Activated CD4-positive, alpha-beta memory T cell treated with anti-CD3 and anti-CD28 coated beads, Interleukin-2, amount 10 ng/mL, durations not matched to agents 7 days and 5 days (primary cell): ENCODE data around the gene ING4. TPM values are rescaled to one million over a fixed set of nuclear protein-coding genes. Genes with fewer than 3 reads are reported as not detected.
A peak's percentile ranks its signal among the peaks of the same experiment; 100 is the strongest.

Experiments used
- CTCF ChIA-PET: fragments of 350-600 bp; sonication (Branson Sonifier 250); formaldehyde crosslinking; loops from one replicate; lab custom pipeline; 2021; ENCODE audit warnings: antibody characterized with exemption, inconsistent platforms; lab: Charles Lee
- POLR2A ChIA-PET: fragments of 350-600 bp; sonication (Branson Sonifier 250); formaldehyde crosslinking; loops from one replicate; lab custom pipeline; 2021; ENCODE audit warnings: antibody characterized with exemption; lab: Charles Lee
- DNase-seq: peaks from one replicate; pipeline ENCODE4 v3.0.0-alpha.2; 2020
- H3K27ac Mint-ChIP-seq: one replicate; pipeline ENCODE4 v1.8.0; 2021; ENCODE audit warnings: mild to moderate bottlenecking, mixed read lengths
- H3K27me3 Mint-ChIP-seq: one replicate; pipeline ENCODE4 v1.8.0; 2021; ENCODE audit warnings: mixed read lengths
- H3K36me3 Mint-ChIP-seq: one replicate; pipeline ENCODE4 v1.8.0; 2021; ENCODE audit warnings: low read depth, mixed read lengths
- H3K4me1 Mint-ChIP-seq: one replicate; pipeline ENCODE4 v1.8.0; 2021; ENCODE audit warnings: mixed read lengths
- H3K4me3 Mint-ChIP-seq: one replicate; pipeline ENCODE4 v1.8.0; 2021; ENCODE audit warnings: mild to moderate bottlenecking, mixed read lengths
- H3K9me3 Mint-ChIP-seq: one replicate; pipeline ENCODE4 v1.8.0; 2021; ENCODE audit warnings: mixed read lengths
- total RNA-seq, 2 experiments: library from RNA; stranded (reverse); gene quantifications; one replicate each; pipeline ENCODE4 v1.2.3, GENCODE V29; 2021

ING4 gene
- total RNA-seq, 2 experiments from 2014 or later = 32.2 to 33.8 TPM

DNA sequence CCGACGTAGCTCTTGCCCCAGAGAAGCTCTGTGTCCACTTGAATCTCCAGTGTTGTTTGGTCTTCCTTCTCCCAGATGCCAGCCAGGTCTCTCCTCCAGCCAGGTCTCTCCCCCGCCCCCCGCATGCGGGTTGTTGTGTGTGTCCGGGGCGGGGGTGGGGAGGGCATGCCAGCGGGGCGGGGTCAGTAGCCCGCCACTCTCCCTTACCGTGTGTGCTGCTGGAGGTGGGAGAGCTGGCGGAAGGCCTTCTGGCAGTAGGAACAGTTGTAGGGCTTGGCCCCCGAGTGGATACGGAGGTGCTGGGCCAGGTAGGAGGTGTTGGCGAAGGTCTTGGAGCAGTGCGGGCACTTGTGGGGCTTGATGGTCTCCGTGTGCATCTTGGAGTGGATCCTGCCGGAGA, 9.2 kb upstream of the ING4 start:
- ChIA-PET CTCF (interaction anchor here (0.8 kb wide), 1 partner anchor 57 kb away, joined by 3 read pairs; no protein-coding TSS in a partner anchor), POLR2A (no interaction called here)
- no peak for DNase-seq
- Mint-ChIP-seq H3K4me3 (no peak overlapping the region), H3K9me3 (no peaks in the 10 kb centered on the region), H3K27ac (no peak overlapping the region), H3K4me1 (no peaks in the 10 kb centered on the region), H3K36me3 (peaks cover 84% of the 10 kb centered on the region), H3K27me3 (no peaks in the 10 kb centered on the region)

DNA sequence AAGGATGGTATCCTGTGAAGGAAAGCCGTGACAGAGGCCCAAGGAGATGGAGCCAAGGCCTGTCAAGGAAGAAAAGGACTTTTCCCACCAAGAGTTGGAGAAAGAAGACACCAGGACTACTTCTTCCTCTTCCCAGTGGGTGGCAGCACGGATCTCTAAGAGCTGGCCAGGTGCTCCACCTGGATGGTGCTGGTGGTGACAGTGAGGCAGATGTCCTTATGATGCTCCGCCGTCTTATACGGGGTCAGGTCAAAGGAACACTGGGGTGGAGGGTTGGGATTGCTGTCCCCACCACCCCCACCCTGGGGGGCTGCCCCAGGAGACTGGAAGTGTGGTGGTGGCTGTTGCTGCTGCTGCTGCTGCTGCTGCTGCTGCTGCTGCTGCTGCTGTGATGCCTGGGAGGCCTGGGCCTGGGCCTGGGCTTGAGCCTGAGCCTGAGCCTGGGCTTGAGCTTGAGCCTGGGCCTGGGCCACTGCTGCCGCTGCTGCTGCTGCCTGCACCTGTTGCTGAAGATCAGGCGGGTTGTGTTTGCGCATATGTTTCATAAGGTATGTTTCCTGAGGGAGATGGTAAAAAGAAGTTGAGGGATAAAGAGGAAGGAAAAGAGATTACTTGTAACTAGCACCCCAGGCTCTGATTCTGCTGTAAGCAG, 4.8 kb upstream of the ING4 start:
- Mint-ChIP-seq H3K9me3 (peaks cover 2% of the 10 kb centered on the region), H3K4me3 (no peak overlapping the region), H3K4me1 (peaks cover 18% of the 10 kb centered on the region), H3K27me3 (no peaks in the 10 kb centered on the region), H3K27ac (no peak overlapping the region), H3K36me3 (peaks cover 68% of the 10 kb centered on the region)
- ChIA-PET CTCF (interaction anchor here (0.6 to 1.5 kb wide), 2 partner anchors 85 to 497 kb away, joined by 3 to 4 read pairs; partner anchors contain the start of gene MLF2), POLR2A (interaction anchor here (1.0 to 1.9 kb wide), 3 partner anchors 8 to 18 kb away, joined by 3 to 5 read pairs (median 3); no protein-coding TSS in a partner anchor)
- no peak for DNase-seq

DNA sequence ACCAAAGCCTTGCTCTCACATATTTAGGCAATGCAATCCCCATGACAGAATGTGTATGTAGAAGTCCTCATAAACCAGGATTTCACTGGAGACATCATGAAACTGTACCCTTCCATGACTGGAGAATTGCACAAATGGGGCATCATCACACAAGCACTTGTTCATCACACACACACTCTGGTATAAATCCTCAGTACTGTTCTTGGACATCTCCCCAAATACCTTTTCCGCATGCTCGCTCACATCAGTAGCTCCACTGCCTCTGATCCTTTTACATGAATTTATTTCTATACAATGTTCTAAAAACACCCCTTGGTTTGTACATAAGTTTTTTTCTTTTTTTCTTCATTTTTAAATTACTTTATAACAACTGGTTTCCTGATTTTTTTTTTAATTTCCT, 3.3 kb upstream of the ING4 start:
- Mint-ChIP-seq H3K4me3 (no peak overlapping the region), H3K27me3 (no peaks in the 10 kb centered on the region), H3K4me1 (peaks cover 26% of the 10 kb centered on the region), H3K9me3 (peaks cover 2% of the 10 kb centered on the region), H3K27ac (no peak overlapping the region), H3K36me3 (peaks cover 53% of the 10 kb centered on the region)
- ChIA-PET POLR2A (interaction anchor here (0.9 to 1.9 kb wide), 2 partner anchors 20 to 23 kb away, joined by 3 to 5 read pairs; partner anchors contain the start of gene ZNF384), CTCF (interaction anchor here (1.5 kb wide), 1 partner anchor 8 kb away, joined by 3 read pairs; no protein-coding TSS in a partner anchor)
- no peak for DNase-seq

DNA sequence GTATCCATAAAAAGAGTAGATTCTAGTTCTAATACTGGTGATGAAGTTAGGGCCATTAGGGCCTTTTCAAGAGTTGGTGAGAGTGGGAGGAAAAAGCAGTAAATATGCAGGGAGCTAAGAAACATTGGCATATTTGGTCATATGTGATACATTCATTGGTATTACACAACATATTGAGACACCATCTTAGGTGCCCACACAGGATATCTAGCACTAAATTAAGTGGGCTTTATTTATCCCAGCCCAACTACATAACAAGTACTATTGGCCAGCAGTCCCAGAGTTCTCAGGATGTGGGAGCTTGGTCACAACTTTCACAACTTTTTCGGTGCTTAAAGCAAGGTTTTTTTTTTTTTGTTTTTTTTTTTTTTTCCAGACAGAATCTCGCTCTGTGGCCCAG, 2.0 kb upstream of the ING4 start:
- Mint-ChIP-seq H3K27ac (no peak overlapping the region), H3K9me3 (peaks cover 2% of the 10 kb centered on the region), H3K27me3 (no peaks in the 10 kb centered on the region), H3K36me3 (peaks cover 43% of the 10 kb centered on the region), H3K4me1 (peaks cover 29% of the 10 kb centered on the region), H3K4me3 (no peak overlapping the region)
- no peak for DNase-seq
- CTCF ChIA-PET = interaction anchor here (0.6 to 2.2 kb wide), 5 partner anchors 10 to 59 kb away, joined by 3 to 12 read pairs (median 4); partner anchors contain the start of gene COPS7A
- POLR2A ChIA-PET = interaction anchor here (0.6 to 3.1 kb wide), 7 partner anchors 9 to 125 kb away, joined by 3 to 36 read pairs (median 3); partner anchors contain the start of genes COPS7A, NOP2 and ZNF384

DNA sequence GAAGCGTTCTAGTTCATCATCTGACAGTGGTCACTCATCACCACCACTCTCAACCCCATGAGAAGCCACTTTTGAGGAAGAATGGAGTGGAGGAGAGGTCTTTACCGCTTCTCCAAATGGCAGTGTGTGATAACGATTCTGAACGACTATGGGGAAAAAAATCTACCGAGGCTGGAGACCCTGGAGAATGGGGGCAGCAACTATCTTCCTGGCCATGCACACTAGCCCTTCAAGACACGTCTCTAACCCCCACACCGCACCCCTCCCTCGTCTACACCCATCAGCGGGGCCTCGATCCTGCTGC, 365 bp downstream of the ING4 start:
- Mint-ChIP-seq H3K36me3 (peaks cover 29% of the 10 kb centered on the region), H3K4me3 (peak overlapping the region; percentile 96), H3K27ac (peak overlapping the region; percentile 86), H3K27me3 (no peaks in the 10 kb centered on the region), H3K4me1 (peaks cover 30% of the 10 kb centered on the region), H3K9me3 (peaks cover 2% of the 10 kb centered on the region)
- CTCF ChIA-PET = interaction anchor here (1.5 kb wide), 1 partner anchor 42 kb away, joined by 6 read pairs; no protein-coding TSS in a partner anchor
- POLR2A ChIA-PET = no interaction called here
- no peak for DNase-seq

DNA sequence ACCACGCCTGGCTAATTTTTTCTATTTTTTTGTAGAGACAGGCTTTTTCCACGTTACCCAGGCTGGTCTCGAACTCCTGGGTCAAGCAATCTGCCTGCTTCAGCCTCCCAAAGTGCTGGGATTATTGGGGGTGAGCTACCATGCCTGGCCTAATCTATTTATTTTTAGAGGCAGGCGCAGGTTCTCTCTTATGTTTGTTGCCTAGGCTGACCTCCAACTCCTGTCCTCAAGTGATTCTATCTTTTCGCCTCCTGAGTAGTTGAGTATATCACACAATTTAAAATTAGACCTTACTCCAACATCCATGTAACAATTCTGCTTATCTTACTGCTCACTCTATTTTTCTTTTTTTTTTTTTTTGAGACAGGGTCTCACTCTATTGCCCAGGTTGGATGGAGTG, 8.9 kb downstream of the ING4 start:
- Mint-ChIP-seq H3K9me3 (no peaks in the 10 kb centered on the region), H3K4me1 (no peaks in the 10 kb centered on the region), H3K36me3 (peaks cover 36% of the 10 kb centered on the region), H3K4me3 (no peak overlapping the region), H3K27me3 (no peaks in the 10 kb centered on the region), H3K27ac (no peak overlapping the region)
- POLR2A ChIA-PET = no interaction called here
- CTCF ChIA-PET = no interaction called here
- no peak for DNase-seq

DNA sequence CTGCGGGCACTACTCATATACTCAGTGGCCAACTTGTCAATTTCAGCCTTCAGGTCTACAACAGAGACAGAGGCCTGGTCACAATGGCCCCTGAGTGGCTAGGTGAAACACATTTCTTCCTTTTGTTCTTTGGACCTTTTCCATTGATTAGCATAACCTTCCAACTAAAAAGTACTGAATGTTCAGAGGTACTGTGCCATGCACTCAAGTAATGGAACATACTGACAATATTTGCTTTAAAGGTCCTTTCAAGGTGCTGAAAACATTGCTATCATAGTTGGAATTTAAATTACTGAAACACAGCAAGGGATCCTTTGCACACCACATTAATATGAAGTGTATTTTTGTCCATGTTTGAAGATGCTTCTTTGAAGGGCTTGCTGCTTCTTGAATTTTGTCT, 9.6 kb downstream of the ING4 start:
- CTCF ChIA-PET = no interaction called here
- no peaks in the 10 kb centered on the region for H3K9me3 Mint-ChIP-seq
- POLR2A ChIA-PET = no interaction called here
- no peak for DNase-seq
- no peaks in the 10 kb centered on the region for H3K4me1 Mint-ChIP-seq
- peaks cover 33% of the 10 kb centered on the region for H3K36me3 Mint-ChIP-seq
- no peaks in the 10 kb centered on the region for H3K27me3 Mint-ChIP-seq
- no peak overlapping the region for H3K4me3 Mint-ChIP-seq
- H3K27ac Mint-ChIP-seq = no peak overlapping the region

DNA sequence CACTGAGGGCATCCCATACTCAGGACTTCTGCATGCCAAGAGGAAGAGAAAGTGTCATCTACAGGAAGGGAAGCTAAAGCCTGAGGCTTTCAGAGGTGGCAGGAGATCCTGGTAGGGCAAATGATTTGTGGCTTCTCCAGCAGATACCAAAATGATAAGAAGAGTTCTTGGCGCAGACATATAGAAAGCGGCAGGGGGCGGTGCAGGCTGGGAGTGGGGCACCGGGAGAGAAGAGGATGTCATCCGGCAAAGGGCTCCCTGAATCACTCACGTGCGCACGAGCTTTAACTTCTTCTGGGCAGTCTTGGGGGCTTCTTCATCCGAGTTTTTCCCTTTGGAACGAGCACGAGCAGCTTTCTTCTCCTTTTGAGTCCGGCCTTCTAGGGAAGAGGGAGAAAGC, 10.5 kb downstream of the ING4 start:
- Mint-ChIP-seq H3K27ac (peak overlapping the region; percentile 7), H3K4me1 (no peaks in the 10 kb centered on the region), H3K9me3 (no peaks in the 10 kb centered on the region), H3K4me3 (no peak overlapping the region), H3K27me3 (no peaks in the 10 kb centered on the region), H3K36me3 (peaks cover 35% of the 10 kb centered on the region)
- ChIA-PET CTCF (interaction anchor here (0.6 to 0.7 kb wide), 2 partner anchors 32 to 36 kb away, joined by 4 read pairs; no protein-coding TSS in a partner anchor), POLR2A (no interaction called here)
- DNase-seq = no peak

DNA sequence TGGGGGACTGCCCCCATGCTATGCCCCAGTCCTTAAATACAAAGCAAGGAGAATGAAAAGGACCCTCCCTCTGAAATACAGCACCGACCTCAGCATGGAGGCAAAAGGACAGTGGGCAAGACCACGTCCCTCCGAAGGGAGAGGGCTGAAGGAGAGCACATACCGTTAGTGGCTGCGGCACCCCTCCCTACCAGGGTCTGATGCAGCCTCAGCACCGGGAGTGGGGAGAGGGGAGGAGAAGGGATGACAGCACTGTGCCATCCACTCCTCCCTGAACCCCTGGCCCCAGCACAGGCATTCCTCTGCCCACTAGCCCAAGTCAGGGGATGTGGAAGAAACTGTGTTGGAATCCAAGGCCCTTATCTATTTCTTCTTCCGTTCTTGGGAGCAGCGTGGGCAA, 12.1 kb downstream of the ING4 start:
- CTCF ChIA-PET = no interaction called here
- peaks cover 41% of the 10 kb centered on the region for H3K36me3 Mint-ChIP-seq
- H3K9me3 Mint-ChIP-seq = no peaks in the 10 kb centered on the region
- H3K27me3 Mint-ChIP-seq = peaks cover 2% of the 10 kb centered on the region
- H3K27ac Mint-ChIP-seq = no peak overlapping the region
- no peak for DNase-seq
- POLR2A ChIA-PET = no interaction called here
- H3K4me1 Mint-ChIP-seq = peaks cover 9% of the 10 kb centered on the region
- H3K4me3 Mint-ChIP-seq = no peak overlapping the region

DNA sequence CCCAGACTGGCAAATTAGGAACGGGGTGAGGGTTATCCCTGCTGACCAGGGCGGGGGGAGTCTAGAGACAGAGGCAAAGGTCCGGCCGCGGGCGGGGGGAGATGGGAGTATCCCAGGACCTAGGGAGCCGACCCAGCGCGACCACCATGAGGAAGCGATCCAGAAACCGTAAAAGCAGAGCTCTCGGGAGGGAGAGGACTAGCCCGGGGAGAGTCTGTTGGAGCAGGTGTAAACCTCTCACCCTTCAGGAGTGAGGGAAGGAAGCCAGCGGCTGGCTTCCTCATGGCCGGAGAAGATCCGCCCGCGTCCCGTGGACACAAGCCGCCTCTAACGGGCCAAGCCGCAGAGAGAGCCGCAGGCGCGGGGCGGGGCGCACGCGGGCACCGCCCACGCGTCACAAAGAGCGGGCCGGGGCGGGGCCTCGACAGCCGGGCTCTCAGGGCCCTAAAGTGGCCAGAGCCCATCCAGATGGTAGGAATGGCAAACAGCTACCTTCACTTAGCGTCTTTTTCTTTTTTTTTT, 15.8 kb downstream of the ING4 start, which contains the start of gene ACRBP:
TSS of gene ACRBP (minus strand) at position 350 of the 522 bp plus-strand sequence. CDS start at position 284, 66 bp downstream.
- ChIA-PET POLR2A (interaction anchor here (1.0 kb wide), 1 partner anchor 14 kb away, joined by 3 read pairs; no protein-coding TSS in a partner anchor), CTCF (interaction anchor here (0.6 to 1.9 kb wide), 2 partner anchors 37 to 1351 kb away, joined by 3 to 4 read pairs; no protein-coding TSS in a partner anchor)
- Mint-ChIP-seq H3K27me3 (peaks cover 9% of the 10 kb centered on the region), H3K4me1 (peaks cover 12% of the 10 kb centered on the region), H3K36me3 (peaks cover 39% of the 10 kb centered on the region), H3K27ac (no peak within 1 kb of the TSS), H3K9me3 (peaks cover 25% of the 10 kb centered on the region), H3K4me3 (peak within 1 kb of the TSS; percentile 47)
- DNase-seq = peak; percentile 43

DNA sequence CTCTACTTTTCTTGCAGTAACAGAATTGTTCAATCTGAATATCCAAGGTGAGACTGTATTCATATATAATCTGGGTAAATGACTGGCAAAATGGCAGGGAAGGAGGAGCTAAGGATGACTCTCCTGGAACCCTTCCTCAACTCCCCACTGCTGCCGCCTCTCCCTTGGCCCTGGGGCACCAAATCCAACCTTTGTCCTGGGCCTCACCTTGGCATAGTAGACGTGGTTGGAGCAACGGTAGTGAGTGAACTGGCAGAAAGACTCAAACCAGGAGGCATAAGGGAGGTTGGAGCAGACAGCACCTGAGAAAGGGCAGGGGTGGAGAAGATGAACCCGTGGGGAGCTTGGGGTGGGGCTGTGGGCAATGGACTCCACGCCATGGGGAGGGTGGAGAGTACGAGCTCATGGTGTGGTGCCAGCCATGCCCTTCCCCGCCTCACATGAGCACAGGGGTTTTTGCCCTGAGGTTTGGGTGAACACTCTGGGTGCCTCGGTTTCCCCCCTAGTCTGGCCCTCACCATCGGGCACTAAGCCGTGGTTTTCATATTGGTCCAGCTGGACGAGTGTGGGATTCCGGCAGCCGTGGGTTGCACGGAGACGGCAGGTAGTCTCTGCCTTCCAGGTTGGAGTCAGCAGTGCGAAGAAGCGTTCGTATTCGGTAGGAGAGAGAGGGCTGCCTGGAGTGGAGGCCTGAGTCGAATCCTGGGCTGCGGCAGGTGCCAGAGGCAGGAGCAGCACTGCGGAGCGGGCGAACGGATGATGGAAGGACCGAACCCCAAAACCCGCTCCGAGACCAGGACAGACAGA, 16.4 kb downstream of the ING4 start:
- peaks cover 12% of the 10 kb centered on the region for H3K4me1 Mint-ChIP-seq
- CTCF ChIA-PET = interaction anchor here (1.9 kb wide), 1 partner anchor 38 kb away, joined by 4 read pairs; no protein-coding TSS in a partner anchor
- H3K4me3 Mint-ChIP-seq = peak overlapping the region; percentile 47
- H3K36me3 Mint-ChIP-seq = peaks cover 38% of the 10 kb centered on the region
- H3K9me3 Mint-ChIP-seq = peaks cover 29% of the 10 kb centered on the region
- POLR2A ChIA-PET = interaction anchor here (0.6 kb wide), 1 partner anchor 17 kb away, joined by 3 read pairs; no protein-coding TSS in a partner anchor
- H3K27ac Mint-ChIP-seq = no peak overlapping the region
- no peak for DNase-seq
- peaks cover 15% of the 10 kb centered on the region for H3K27me3 Mint-ChIP-seq

DNA sequence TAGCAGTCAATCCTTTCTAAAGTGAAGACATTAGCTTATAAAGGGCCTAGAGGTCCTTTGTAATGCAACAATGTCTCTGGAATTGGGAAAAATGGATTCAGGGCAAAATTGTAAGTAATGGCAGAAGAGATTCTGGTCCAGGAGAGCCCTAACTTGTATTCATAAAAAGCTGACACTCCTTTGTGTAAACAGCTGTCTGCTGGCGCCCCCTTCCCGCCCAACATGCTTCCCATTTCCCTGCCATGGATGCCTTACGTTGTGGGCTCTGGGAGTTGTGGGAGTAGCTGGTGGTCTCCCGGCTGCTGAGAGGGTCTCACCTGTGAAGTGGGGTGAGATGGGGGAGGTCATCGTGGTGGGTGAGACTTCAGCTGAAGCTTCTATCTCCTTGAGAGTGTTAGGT, 18.0 kb downstream of the ING4 start:
- Mint-ChIP-seq H3K27me3 (peaks cover 18% of the 10 kb centered on the region), H3K4me3 (no peak overlapping the region), H3K36me3 (peaks cover 30% of the 10 kb centered on the region), H3K9me3 (peaks cover 29% of the 10 kb centered on the region), H3K4me1 (peaks cover 12% of the 10 kb centered on the region), H3K27ac (no peak overlapping the region)
- no peak for DNase-seq
- ChIA-PET POLR2A (interaction anchor here (2.2 kb wide), 1 partner anchor 13 kb away, joined by 8 read pairs; no protein-coding TSS in a partner anchor), CTCF (interaction anchor here (0.5 to 0.9 kb wide), 2 partner anchors 39 to 168 kb away, joined by 3 to 4 read pairs; no protein-coding TSS in a partner anchor)
